Measurements from ENCODE around the gene UBL3. TPM values are rescaled to one million over a fixed set of nuclear protein-coding genes. Genes with fewer than 3 reads are reported as not detected.

Gene UBL3
- total and polyA plus RNA-seq, 2 of the 8 experiments (the other 6 are each of a cell fraction or from before 2014, with no cell fraction given): 5.3 to 16.1 TPM

- POLR2A ChIA-PET (ENCODE audit: partially characterized antibody): no interaction called here
- H2AFZ ChIP-seq (ENCODE audit: low read length): no peak overlapping the region
- peaks cover 2 to 8% of the 10 kb centered on the region in 2 experiments; a peak in 2 of 4 replicates for H3K9me3 ChIP-seq (ENCODE audit: insufficient read depth in 2 of 2, low read depth in 1 of 2, low read length in 1 of 2)
- H3K23me2 ChIP-seq (ENCODE audit: low read depth, low read length): no peaks in the 10 kb centered on the region
- H3K23ac ChIP-seq (ENCODE audit: insufficient read length): no peak overlapping the region
- 97% methylated on average over 13 of the region's 13 CpGs; no CpG with 5 or more reads in 1 of the 2 experiments for WGBS, 2 experiments (ENCODE audit: extremely low coverage in 1 of 2, insufficient coverage in 1 of 2, insufficient read length in 1 of 2, insufficient replicate concordance in 2 of 2, low coverage in 1 of 2, low lambda C conversion rate in 2 of 2, missing lambda C conversion rate in 1 of 2)
- H3K9ac ChIP-seq (replicated peaks in 1 of 4; ENCODE audit: extremely low read depth in 1 of 4, low read depth in 3 of 4, low read length in 3 of 4): no peak overlapping the region
- H4K5ac ChIP-seq (ENCODE audit: insufficient read length, low read depth, low read length): no peak overlapping the region
- H2BK20ac ChIP-seq (ENCODE audit: low read length): no peak overlapping the region
- H3K79me2 ChIP-seq (ENCODE audit: control insufficient read depth in 1 of 2, insufficient read depth in 2 of 2, low read length in 2 of 2): no peaks in the 10 kb centered on the region
- H3K79me1 ChIP-seq (ENCODE audit: low read depth, low read length): no peaks in the 10 kb centered on the region
- no peak overlapping the region for H4K8ac ChIP-seq (ENCODE audit: extremely low read depth, insufficient read depth, low read length)
- H3K18ac ChIP-seq (ENCODE audit: extremely low read depth, low read length): peak overlapping the region; percentile 32; the same call in 1 of the 2 replicates
- no peaks in the 10 kb centered on the region; a peak in 2 of 7 replicates for H3K27me3 ChIP-seq (replicated peaks in 1 of 4; ENCODE audit: control insufficient read depth in 3 of 4, extremely low read depth in 1 of 4, insufficient read depth in 3 of 4, low read length in 3 of 4)
- H4K91ac ChIP-seq (replicated peaks; ENCODE audit: insufficient read length, low read length): no peak overlapping the region
- no peaks in the 10 kb centered on the region for H3K36me3 ChIP-seq (ENCODE audit: control insufficient read depth in 2 of 4, insufficient read depth in 4 of 4, low read length in 3 of 4)
- H3K4me3 ChIP-seq (ENCODE audit: extremely low read depth in 1 of 4, insufficient read depth in 2 of 4, low read depth in 3 of 4, low read length in 4 of 4): no peak overlapping the region
- H3K27ac ChIP-seq (ENCODE audit: low read depth, low read length): no peak overlapping the region
- CTCF ChIA-PET (ENCODE audit: partially characterized antibody): interaction anchor here (1.5 to 2.1 kb wide), 3 partner anchors 8 to 248 kb away, joined by 3 to 11 read pairs (median 8); no protein-coding TSS in a partner anchor
- no peak overlapping the region for H3K56ac ChIP-seq (replicated peaks; ENCODE audit: insufficient read length, low read depth, low read length)
- H4K20me1 ChIP-seq (replicated peaks in 1 of 2; ENCODE audit: control insufficient read depth in 1 of 2, insufficient read depth in 2 of 2, low read length in 2 of 2): no peaks in the 10 kb centered on the region
- H2BK15ac ChIP-seq (ENCODE audit: low read length): no peak overlapping the region
- no peak overlapping the region for H3K14ac ChIP-seq (ENCODE audit: insufficient read length)
- H3K4me2 ChIP-seq (ENCODE audit: insufficient read depth in 1 of 2, low read depth in 2 of 2, low read length in 2 of 2): no peak overlapping the region
- DNase-seq (ENCODE audit: low read depth in 1 of 2, low spot score in 2 of 2): no peak
- H2BK5ac ChIP-seq (ENCODE audit: low read depth, low read length): no peak overlapping the region
- H3K4me1 ChIP-seq (replicated peaks in 1 of 4; ENCODE audit: control insufficient read depth in 3 of 4, insufficient read depth in 4 of 4, low read length in 3 of 4): peaks cover 0 to 11% (median 3%) of the 10 kb centered on the region in 4 experiments; a peak in 2 of 7 replicates
- no peak overlapping the region; the same call in 1 of the 2 replicates for H2AK5ac ChIP-seq (ENCODE audit: low read depth, low read length)
- H3K4ac ChIP-seq (replicated peaks; ENCODE audit: insufficient read length, low read depth, low read length): no peak overlapping the region
- 0 out of 2 replicates have a peak overlapping the region, but pooled peaks have one; percentile 50 for H2BK12ac ChIP-seq (ENCODE audit: low read depth, low read length)
- H2BK120ac ChIP-seq (replicated peaks; ENCODE audit: low read depth, low read length): no peak overlapping the region
- FAIRE-seq: no peak
- TF ChIP-seq RNF2 (IDR thresholded peaks at IDR 0.05; ENCODE audit: borderline replicate concordance, low read depth, low read length, missing control alignments, poor library complexity, severe bottlenecking) (no peak), POU5F1 (IDR thresholded peaks at IDR 0.05; ENCODE audit: low read depth, low read length) (no peak), EP300 (IDR thresholded peaks at IDR 0.05; ENCODE audit: borderline replicate concordance in 1 of 2, low read depth in 2 of 2, low read length in 2 of 2) (no peak), TBP (IDR thresholded peaks at IDR 0.05; ENCODE audit: low read depth, low read length) (no peak), HDAC2 (IDR thresholded peaks at IDR 0.05; ENCODE audit: borderline replicate concordance in 1 of 2, low read depth in 2 of 2, low read length in 2 of 2) (no peak), EZH2 (IDR thresholded peaks at IDR 0.05; ENCODE audit: low read depth, low read length, severe bottlenecking) (no peak), CHD2 (IDR thresholded peaks at IDR 0.05; ENCODE audit: low read length) (no peak)
- TF ChIP-seq, protein P1, sequence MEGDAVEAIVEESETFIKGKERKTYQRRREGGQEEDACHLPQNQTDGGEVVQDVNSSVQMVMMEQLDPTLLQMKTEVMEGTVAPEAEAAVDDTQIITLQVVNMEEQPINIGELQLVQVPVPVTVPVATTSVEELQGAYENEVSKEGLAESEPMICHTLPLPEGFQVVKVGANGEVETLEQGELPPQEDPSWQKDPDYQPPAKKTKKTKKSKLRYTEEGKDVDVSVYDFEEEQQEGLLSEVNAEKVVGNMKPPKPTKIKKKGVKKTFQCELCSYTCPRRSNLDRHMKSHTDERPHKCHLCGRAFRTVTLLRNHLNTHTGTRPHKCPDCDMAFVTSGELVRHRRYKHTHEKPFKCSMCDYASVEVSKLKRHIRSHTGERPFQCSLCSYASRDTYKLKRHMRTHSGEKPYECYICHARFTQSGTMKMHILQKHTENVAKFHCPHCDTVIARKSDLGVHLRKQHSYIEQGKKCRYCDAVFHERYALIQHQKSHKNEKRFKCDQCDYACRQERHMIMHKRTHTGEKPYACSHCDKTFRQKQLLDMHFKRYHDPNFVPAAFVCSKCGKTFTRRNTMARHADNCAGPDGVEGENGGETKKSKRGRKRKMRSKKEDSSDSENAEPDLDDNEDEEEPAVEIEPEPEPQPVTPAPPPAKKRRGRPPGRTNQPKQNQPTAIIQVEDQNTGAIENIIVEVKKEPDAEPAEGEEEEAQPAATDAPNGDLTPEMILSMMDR (IDR thresholded peaks at IDR 0.05; ENCODE audit: control extremely low read depth in 1 of 3, insufficient read depth in 1 of 3, low read depth in 1 of 3, low read length in 3 of 3): no peak
- TF ChIP-seq, protein P2, sequence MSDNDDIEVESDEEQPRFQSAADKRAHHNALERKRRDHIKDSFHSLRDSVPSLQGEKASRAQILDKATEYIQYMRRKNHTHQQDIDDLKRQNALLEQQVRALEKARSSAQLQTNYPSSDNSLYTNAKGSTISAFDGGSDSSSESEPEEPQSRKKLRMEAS (IDR thresholded peaks at IDR 0.05): no peak
Observed at GRCh38 chr13:29721766-29722165, 128.7 kb downstream of the UBL3 start.
